ENCODE results near the gene GDI1. TPM values are rescaled to one million over a fixed set of nuclear protein-coding genes. Genes with fewer than 3 reads are reported as not detected.
"Not testable (repeated sequence)": the region's sequence is repeated elsewhere in the genome, so short reads cannot be mapped to it uniquely, and the experiment has no call there.

GDI1 gene
- 59.6 TPM for total RNA-seq (2013)
- 100 to 1,000 TPM in 1 of 3 donors, 10 to 100 TPM in 2; 15.8 to 398 (median 21.3) TPM for polyA plus RNA-seq
- 33.7 and 45.9 TPM in 2 replicates for polyA minus RNA-seq
- total RNA-seq, result 51.5 to 92.9 (median 64.9) reads per million in 11 experiments

- Histone ChIP-seq H2AFZ (ENCODE audit: insufficient read depth, low read depth, low read length, poor library complexity, severe bottlenecking) (no peak within 1 kb of the TSS), H3K4me3 (replicated peaks in 1 of 3; ENCODE audit: low read depth in 2 of 3, low read length in 3 of 3) (peak within 1 kb of the TSS; percentile 53 to 75 (median 55)), H3K36me3 (replicated peaks in 1 of 2; ENCODE audit: control insufficient read depth in 1 of 2, insufficient read depth in 2 of 2, low read length in 2 of 2) (peaks cover 60 to 66% of the 10 kb centered on the region in 2 donors), H4K20me1 (ENCODE audit: insufficient read depth, low read length) (peaks cover 15% of the 10 kb centered on the region), H3K4me2 (replicated peaks; ENCODE audit: extremely low read depth, low read length, poor library complexity, severe bottlenecking) (peak within 1 kb of the TSS; percentile 75), H3K9me3 (replicated peaks in 1 of 2; ENCODE audit: control insufficient read depth in 1 of 2, insufficient read depth in 1 of 2, low read length in 2 of 2) (peaks cover 0 to 5% of the 10 kb centered on the region in 2 donors), H3K79me2 (ENCODE audit: insufficient read depth, low read length) (peaks cover 42% of the 10 kb centered on the region), H3K27ac (ENCODE audit: low read depth in 1 of 2, low read length in 2 of 2) (peak within 1 kb of the TSS; percentile 44 to 66), H3K9ac (ENCODE audit: insufficient read depth, low read length, poor library complexity, severe bottlenecking) (peak within 1 kb of the TSS; percentile 60), H3K27me3 (ENCODE audit: control insufficient read depth in 2 of 2, insufficient read depth in 2 of 2, low read length in 2 of 2) (no peaks in the 10 kb centered on the region), H3K4me1 (ENCODE audit: control insufficient read depth in 1 of 2, insufficient read depth in 2 of 2, low read length in 2 of 2) (peaks cover 16 to 24% of the 10 kb centered on the region in 2 donors)
- WGBS (ENCODE audit: insufficient coverage), result under 1% methylated on average over 59 of the region's 93 CpGs
- TF ChIP-seq, protein P1, sequence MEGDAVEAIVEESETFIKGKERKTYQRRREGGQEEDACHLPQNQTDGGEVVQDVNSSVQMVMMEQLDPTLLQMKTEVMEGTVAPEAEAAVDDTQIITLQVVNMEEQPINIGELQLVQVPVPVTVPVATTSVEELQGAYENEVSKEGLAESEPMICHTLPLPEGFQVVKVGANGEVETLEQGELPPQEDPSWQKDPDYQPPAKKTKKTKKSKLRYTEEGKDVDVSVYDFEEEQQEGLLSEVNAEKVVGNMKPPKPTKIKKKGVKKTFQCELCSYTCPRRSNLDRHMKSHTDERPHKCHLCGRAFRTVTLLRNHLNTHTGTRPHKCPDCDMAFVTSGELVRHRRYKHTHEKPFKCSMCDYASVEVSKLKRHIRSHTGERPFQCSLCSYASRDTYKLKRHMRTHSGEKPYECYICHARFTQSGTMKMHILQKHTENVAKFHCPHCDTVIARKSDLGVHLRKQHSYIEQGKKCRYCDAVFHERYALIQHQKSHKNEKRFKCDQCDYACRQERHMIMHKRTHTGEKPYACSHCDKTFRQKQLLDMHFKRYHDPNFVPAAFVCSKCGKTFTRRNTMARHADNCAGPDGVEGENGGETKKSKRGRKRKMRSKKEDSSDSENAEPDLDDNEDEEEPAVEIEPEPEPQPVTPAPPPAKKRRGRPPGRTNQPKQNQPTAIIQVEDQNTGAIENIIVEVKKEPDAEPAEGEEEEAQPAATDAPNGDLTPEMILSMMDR (IDR thresholded peaks at IDR 0.05), result no peak
- peaks cover 60 to 76% of the 10 kb centered on the region in 2 donors for H3K36me3 Mint-ChIP-seq
- H3K4me1 Mint-ChIP-seq, result peaks cover 20% of the 10 kb centered on the region
- H3K4me3 Mint-ChIP-seq, result peak within 1 kb of the TSS; percentile 85 to 86
- H3K27ac Mint-ChIP-seq, result peak within 1 kb of the TSS; percentile 77 to 89 (median 80)
- DNase-seq, result peak; percentile 33 to 63 (median 44)
- intact Hi-C loops (cut with micrococcal nuclease), result loop anchor here in 1 of 2 donors (5.0 kb wide), 1 partner anchor 35 kb away; no protein-coding TSS in a partner anchor
- H3K9me3 Mint-ChIP-seq, result peaks cover 0 to 17% (median 11%) of the 10 kb centered on the region in 7 donors
- H3K27me3 Mint-ChIP-seq (ENCODE audit: low read depth in 3 of 3), result peaks cover 0 to 15% (median 0%) of the 10 kb centered on the region in 3 donors
These were observed at the start of gene GDI1 for GRCh38 chrX:154436983-154437752. GDI1 (plus strand) TSS chrX:154437154; CDS start chrX:154437255, 101 bp downstream.

DNA sequence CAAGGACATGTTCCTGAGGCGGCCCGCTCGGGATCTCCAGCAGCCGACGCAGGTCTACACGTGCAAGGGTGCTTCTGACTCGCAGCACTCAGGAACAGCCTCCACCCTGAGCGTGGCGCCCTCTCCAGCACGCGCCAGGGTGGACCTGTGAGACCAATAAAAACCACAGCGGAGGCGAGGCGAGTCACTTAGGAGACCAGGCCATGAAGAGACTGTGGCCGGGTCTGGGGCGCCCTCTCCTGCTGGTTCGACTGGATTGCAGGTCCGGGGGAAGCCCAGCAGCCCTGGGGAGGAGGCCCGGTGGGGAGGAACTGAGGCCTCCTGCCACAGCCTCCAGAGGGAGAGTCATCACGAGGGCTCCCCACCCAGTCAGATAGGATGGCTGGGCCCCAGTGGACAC, 48.9 kb upstream of the GDI1 start:
- H3K4me2 ChIP-seq (replicated peaks; ENCODE audit: extremely low read depth, low read length, poor library complexity, severe bottlenecking); H3K27ac Mint-ChIP-seq; H3K79me2 ChIP-seq (ENCODE audit: insufficient read depth, low read length); H3K27me3 Mint-ChIP-seq (ENCODE audit: low read depth in 3 of 3); H3K36me3 ChIP-seq (replicated peaks in 1 of 2; ENCODE audit: control insufficient read depth in 1 of 2, insufficient read depth in 2 of 2, low read length in 2 of 2); H3K27ac ChIP-seq (ENCODE audit: low read depth in 1 of 2, low read length in 2 of 2); H3K9ac ChIP-seq (ENCODE audit: insufficient read depth, low read length, poor library complexity, severe bottlenecking); H3K9me3 Mint-ChIP-seq; H2AFZ ChIP-seq (ENCODE audit: insufficient read depth, low read depth, low read length, poor library complexity, severe bottlenecking); DNase-seq; H3K36me3 Mint-ChIP-seq; H3K4me1 ChIP-seq (ENCODE audit: control insufficient read depth in 1 of 2, insufficient read depth in 2 of 2, low read length in 2 of 2); H4K20me1 ChIP-seq (ENCODE audit: insufficient read depth, low read length); intact Hi-C loops (cut with micrococcal nuclease); H3K4me3 ChIP-seq (replicated peaks in 1 of 3; ENCODE audit: low read depth in 2 of 3, low read length in 3 of 3); H3K9me3 ChIP-seq (replicated peaks in 1 of 2; ENCODE audit: control insufficient read depth in 1 of 2, insufficient read depth in 1 of 2, low read length in 2 of 2); H3K4me3 Mint-ChIP-seq; H3K27me3 ChIP-seq (ENCODE audit: control insufficient read depth in 2 of 2, insufficient read depth in 2 of 2, low read length in 2 of 2): not testable (repeated sequence)
- no CpG with 5 or more reads among the region's 20 CpGs for WGBS (ENCODE audit: insufficient coverage)
- peaks cover 11% of the 10 kb centered on the region for H3K4me1 Mint-ChIP-seq

GRCh38 chrX:154388649-154389048, 48.3 kb upstream of the GDI1 start:
- H3K4me2 ChIP-seq (replicated peaks; ENCODE audit: extremely low read depth, low read length, poor library complexity, severe bottlenecking); H3K27me3 Mint-ChIP-seq (ENCODE audit: low read depth in 3 of 3); H3K9ac ChIP-seq (ENCODE audit: insufficient read depth, low read length, poor library complexity, severe bottlenecking); H3K36me3 Mint-ChIP-seq; H3K27me3 ChIP-seq (ENCODE audit: control insufficient read depth in 2 of 2, insufficient read depth in 2 of 2, low read length in 2 of 2); H3K4me3 Mint-ChIP-seq; H2AFZ ChIP-seq (ENCODE audit: insufficient read depth, low read depth, low read length, poor library complexity, severe bottlenecking); H3K27ac ChIP-seq (ENCODE audit: low read depth in 1 of 2, low read length in 2 of 2); H3K79me2 ChIP-seq (ENCODE audit: insufficient read depth, low read length); H3K9me3 ChIP-seq (replicated peaks in 1 of 2; ENCODE audit: control insufficient read depth in 1 of 2, insufficient read depth in 1 of 2, low read length in 2 of 2); H3K27ac Mint-ChIP-seq; H3K4me1 ChIP-seq (ENCODE audit: control insufficient read depth in 1 of 2, insufficient read depth in 2 of 2, low read length in 2 of 2); H4K20me1 ChIP-seq (ENCODE audit: insufficient read depth, low read length); intact Hi-C loops (cut with micrococcal nuclease); H3K4me1 Mint-ChIP-seq; DNase-seq; H3K36me3 ChIP-seq (replicated peaks in 1 of 2; ENCODE audit: control insufficient read depth in 1 of 2, insufficient read depth in 2 of 2, low read length in 2 of 2); H3K9me3 Mint-ChIP-seq; H3K4me3 ChIP-seq (replicated peaks in 1 of 3; ENCODE audit: low read depth in 2 of 3, low read length in 3 of 3): not testable (repeated sequence)
- no CpG with 5 or more reads among the region's 16 CpGs for WGBS (ENCODE audit: insufficient coverage)
